CD14-positive monocyte (primary cell): ENCODE measurements around the gene GIGYF2. TPM values are rescaled to one million over a fixed set of nuclear protein-coding genes. Genes with fewer than 3 reads are reported as not detected.
A peak's percentile ranks its signal among the peaks of the same experiment; 100 is the strongest.

ENCODE experiments used
- DNase-seq, 3 donors: peaks; one replicate each; pipeline ENCODE4 v3.0.0-alpha.2; 2011 to 2022
- H2AFZ ChIP-seq: 2 replicates; pipeline ENCODE4 v1.6.0; 2012; ENCODE audit warnings: mild to moderate bottlenecking, low read depth, low read length, inconsistent platforms; ENCODE audit not compliant: insufficient read depth, poor library complexity, severe bottlenecking
- H3K27ac ChIP-seq, 2 donors: 1 replicate in 1 of 2; 2 replicates in 1 of 2; pipeline ENCODE4 v1.5.1; 2012 to 2013; ENCODE audit warnings: low read length in 2 of 2, control low read depth in 1 of 2, inconsistent platforms in 1 of 2, low read depth in 1 of 2, mild to moderate bottlenecking in 1 of 2
- H3K27me3 ChIP-seq, 2 donors: one replicate each; pipeline versions ENCODE4 v1.6.0 to v1.6.1; 2011 to 2013; ENCODE audit warnings: low read length in 2 of 2; ENCODE audit not compliant: control insufficient read depth in 2 of 2, insufficient read depth in 2 of 2
- H3K36me3 ChIP-seq, 2 donors: replicated peaks in 1 of 2; 1 replicate in 1 of 2; 2 replicates in 1 of 2; pipeline versions ENCODE4 v1.5.1 to v1.6.1; 2012 to 2013; ENCODE audit warnings: low read length in 2 of 2, control low read depth in 1 of 2, inconsistent platforms in 1 of 2, mild to moderate bottlenecking in 1 of 2; ENCODE audit not compliant: insufficient read depth in 2 of 2, control insufficient read depth in 1 of 2
- H3K4me1 ChIP-seq, 2 donors: 1 replicate in 1 of 2; 2 replicates in 1 of 2; pipeline versions ENCODE4 v1.5.1 to v1.6.1; 2012 to 2013; ENCODE audit warnings: low read length in 2 of 2, control low read depth in 1 of 2, inconsistent platforms in 1 of 2, mild to moderate bottlenecking in 1 of 2, moderate library complexity in 1 of 2; ENCODE audit not compliant: insufficient read depth in 2 of 2, control insufficient read depth in 1 of 2
- H3K4me2 ChIP-seq: replicated peaks from 2 replicates; pipeline ENCODE3; 2012; ENCODE audit warnings: low read length, moderate library complexity, mild to moderate bottlenecking; ENCODE audit not compliant: poor library complexity, severe bottlenecking; ENCODE audit errors: extremely low read depth
- H3K4me3 ChIP-seq, 3 experiments: fragments of 200-600 bp in 1 of 3; sonication (generic) in 1 of 3; replicated peaks in 1 of 3; 1 replicate in 2 of 3; 2 replicates in 1 of 3; pipeline ENCODE4 v1.5.1; 2011 to 2013; ENCODE audit warnings: low read length in 3 of 3, mild to moderate bottlenecking in 3 of 3, control low read depth in 2 of 3, low read depth in 2 of 3, inconsistent platforms in 1 of 3, moderate library complexity in 1 of 3
- H3K79me2 ChIP-seq: 2 replicates; pipeline ENCODE4 v1.6.0; 2012; ENCODE audit warnings: mild to moderate bottlenecking, control low read depth, inconsistent platforms, low read length, moderate library complexity; ENCODE audit not compliant: insufficient read depth
- H3K9ac ChIP-seq: 2 replicates; pipeline ENCODE4 v1.6.0; 2017; ENCODE audit warnings: low read length, mild to moderate bottlenecking; ENCODE audit not compliant: insufficient read depth, poor library complexity, severe bottlenecking
- H3K9me3 ChIP-seq, 2 donors: replicated peaks in 1 of 2; 1 replicate in 1 of 2; 2 replicates in 1 of 2; pipeline versions ENCODE4 v1.5.1 to v1.6.1; 2012 to 2013; ENCODE audit warnings: low read length in 2 of 2, control low read depth in 1 of 2; ENCODE audit not compliant: control insufficient read depth in 1 of 2, insufficient read depth in 1 of 2
- H4K20me1 ChIP-seq: 2 replicates; pipeline ENCODE4 v1.6.0; 2012; ENCODE audit warnings: mild to moderate bottlenecking, low read length, control low read depth, moderate library complexity; ENCODE audit not compliant: insufficient read depth
- H3K27ac Mint-ChIP-seq, 7 donors: one replicate each; pipeline ENCODE4 v1.8.0; 2020; ENCODE audit warnings: mild to moderate bottlenecking in 7 of 7, mixed read lengths in 7 of 7, moderate library complexity in 6 of 7, inconsistent platforms in 2 of 7
- H3K27me3 Mint-ChIP-seq, 3 donors: one replicate each; pipeline ENCODE4 v1.8.0; 2021 to 2022; ENCODE audit warnings: low read depth in 3 of 3, mild to moderate bottlenecking in 3 of 3, mixed read lengths in 3 of 3, moderate library complexity in 3 of 3, inconsistent platforms in 1 of 3
- H3K36me3 Mint-ChIP-seq, 2 donors: one replicate each; pipeline ENCODE4 v1.8.0; 2020; ENCODE audit warnings: mixed read lengths in 2 of 2, inconsistent platforms in 1 of 2, mild to moderate bottlenecking in 1 of 2
- H3K4me1 Mint-ChIP-seq: one replicate; pipeline ENCODE4 v1.8.0; 2020; ENCODE audit warnings: mild to moderate bottlenecking, mixed read lengths
- H3K4me3 Mint-ChIP-seq, 2 donors: one replicate each; pipeline ENCODE4 v1.8.0; 2020; ENCODE audit warnings: mild to moderate bottlenecking in 2 of 2, mixed read lengths in 2 of 2, moderate library complexity in 1 of 2
- H3K9me3 Mint-ChIP-seq, 7 donors: one replicate each; pipeline ENCODE4 v1.8.0; 2020 to 2022; ENCODE audit warnings: mixed read lengths in 7 of 7, mild to moderate bottlenecking in 6 of 7, moderate library complexity in 6 of 7, inconsistent platforms in 2 of 7
- CTCF ChIP-seq: fragments of 200-600 bp; IDR thresholded peaks from one replicate; pipeline ENCODE4 v1.8.0; 2022; ENCODE audit warnings: antibody characterized with exemption, mild to moderate bottlenecking
- WGBS: methylation state at CpG from one replicate; pipeline ENCODE4 v1.1.5; 2013; ENCODE audit warnings: missing lambda C conversion rate; ENCODE audit not compliant: insufficient coverage; 5-methylcytosine and 5-hydroxymethylcytosine counted together
- intact Hi-C, 2 donors: fragments of 100-400 bp; cut with micrococcal nuclease; formaldehyde crosslinking; loops; one replicate each; pipeline versions ENCODE4 v1.15.0 to v1.15.1; 2023
- polyA plus RNA-seq, 3 donors: library from polyadenylated mRNA; depleted of rRNA in 1 of 3; unstranded in 2 of 3; stranded (reverse) in 1 of 3; fragments of 300-500 nt in 2 of 3; fragments of >200 nt in 1 of 3; fragmentation: Illumina TruSeq in 2 of 3; gene quantifications; 1 replicate in 2 of 3; 2 replicates in 1 of 3; pipeline ENCODE4 v1.2.3, GENCODE V29; 2012 to 2021

The GIGYF2 gene
- polyA plus RNA-seq, 3 donors = 7.7 to 20.7 (median 17.3) TPM

DNA sequence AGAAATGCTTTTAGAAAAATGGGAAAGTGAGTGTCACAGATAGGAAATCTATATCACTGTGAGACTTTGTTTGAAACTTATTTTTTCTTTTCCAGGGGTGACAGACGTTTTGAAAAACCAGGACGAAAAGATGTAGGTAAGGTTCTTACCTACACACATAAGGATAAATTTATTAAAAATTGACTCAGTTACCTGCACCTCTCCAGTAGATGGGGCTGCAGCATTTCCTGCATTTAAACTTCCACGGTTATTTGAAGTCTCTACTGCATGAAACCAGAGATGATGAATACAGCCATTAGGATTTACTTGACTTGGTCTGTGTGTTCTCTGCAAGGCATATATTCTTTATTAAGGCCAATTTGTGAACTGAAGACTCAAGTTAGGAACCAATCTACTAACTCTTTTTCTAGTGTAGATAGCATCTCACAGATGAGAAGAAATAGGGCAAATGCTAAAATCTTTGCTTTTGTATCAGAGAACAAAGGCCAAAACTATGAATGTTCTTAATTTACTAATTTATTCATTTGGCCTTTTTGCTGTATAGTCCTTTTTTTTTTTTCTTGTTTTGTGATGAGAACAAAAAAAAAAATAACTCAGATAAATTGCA lies 64.3 kb downstream of the GIGYF2 start:
- DNase-seq = peak in 1 of 3 donors; percentile 2
- intact Hi-C loops = no loop called here
- Histone ChIP-seq H3K9ac (no peak overlapping the region), H3K9me3 (no peaks in the 10 kb centered on the region), H3K27ac (no peak overlapping the region), H3K27me3 (no peaks in the 10 kb centered on the region), H3K79me2 (no peaks in the 10 kb centered on the region), H3K4me3 (no peak overlapping the region), H3K4me1 (no peaks in the 10 kb centered on the region), H2AFZ (no peak overlapping the region), H4K20me1 (peaks cover 8% of the 10 kb centered on the region), H3K4me2 (no peak overlapping the region), H3K36me3 (peaks cover 77 to 94% of the 10 kb centered on the region in 2 donors)
- no peak for TF ChIP-seq CTCF
- H3K4me3 Mint-ChIP-seq = no peak overlapping the region
- peaks cover 0 to 2% (median 0%) of the 10 kb centered on the region in 7 donors for H3K9me3 Mint-ChIP-seq
- H3K27me3 Mint-ChIP-seq = no peaks in the 10 kb centered on the region
- H3K36me3 Mint-ChIP-seq = peaks cover 62 to 73% of the 10 kb centered on the region in 2 donors
- no peak overlapping the region for H3K27ac Mint-ChIP-seq
- no peaks in the 10 kb centered on the region for H3K4me1 Mint-ChIP-seq
- no CpG with 5 or more reads among the region's 3 CpGs for WGBS

DNA sequence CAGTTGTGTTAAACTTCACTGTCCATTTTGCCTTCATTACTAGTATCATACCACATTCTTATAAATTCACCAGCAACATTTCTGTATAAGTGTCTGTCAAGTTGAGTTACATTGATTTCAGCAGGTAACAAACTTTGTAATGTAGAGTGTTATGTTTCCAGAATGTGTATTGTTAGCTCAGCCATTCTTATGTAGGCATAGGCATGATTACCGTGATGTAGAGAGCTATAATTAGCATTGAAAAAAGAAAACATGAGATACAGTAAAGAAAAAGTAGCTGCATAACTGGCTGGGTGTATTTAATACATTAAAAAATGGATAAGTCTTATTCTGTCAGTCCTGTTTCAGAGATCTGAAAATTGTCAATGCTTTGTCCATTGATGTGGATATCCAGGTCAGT lies 70.7 kb downstream of the GIGYF2 start:
- H3K4me3 ChIP-seq = no peak overlapping the region
- no peak overlapping the region for H3K9ac ChIP-seq
- H3K27ac Mint-ChIP-seq = no peak overlapping the region
- no peak for TF ChIP-seq CTCF
- H3K4me3 Mint-ChIP-seq = no peak overlapping the region
- peaks cover 79 to 99% of the 10 kb centered on the region in 2 donors for H3K36me3 ChIP-seq
- no peaks in the 10 kb centered on the region for H3K9me3 ChIP-seq
- H3K4me2 ChIP-seq = no peak overlapping the region
- H4K20me1 ChIP-seq = no peaks in the 10 kb centered on the region
- intact Hi-C loops = no loop called here
- no peaks in the 10 kb centered on the region for H3K4me1 Mint-ChIP-seq
- no peaks in the 10 kb centered on the region for H3K4me1 ChIP-seq
- no peak for DNase-seq
- H3K9me3 Mint-ChIP-seq = peaks cover 0 to under 1% (median 0%) of the 10 kb centered on the region in 7 donors
- H3K36me3 Mint-ChIP-seq = peaks cover 72 to 74% of the 10 kb centered on the region in 2 donors
- WGBS = no CpG with 5 or more reads among the region's 1 CpG
- H3K79me2 ChIP-seq = no peaks in the 10 kb centered on the region
- H3K27me3 ChIP-seq = no peaks in the 10 kb centered on the region
- H3K27ac ChIP-seq = no peak overlapping the region
- no peaks in the 10 kb centered on the region for H3K27me3 Mint-ChIP-seq
- H2AFZ ChIP-seq = no peak overlapping the region
